Measurements from ENCODE around the gene ZNF423. TPM values are rescaled to one million over a fixed set of nuclear protein-coding genes. Genes with fewer than 3 reads are reported as not detected.
A peak's percentile ranks its signal among the peaks of the same experiment; 100 is the strongest.

ZNF423 gene
- total RNA-seq, 1 donor from 2014 or later: 10.7 TPM

- no peaks in the 10 kb centered on the region for H3K36me3 ChIP-seq
- no peak overlapping the region for H3K27ac ChIP-seq
- no peak overlapping the region for H3K4me3 ChIP-seq
- H3K27me3 ChIP-seq (ENCODE audit: low read depth): no peaks in the 10 kb centered on the region
- H3K4me1 ChIP-seq: no peaks in the 10 kb centered on the region
- intact Hi-C loops (cut with DNase I): no loop called here
- DNase-seq (peak; percentile 21), ATAC-seq (no peak)
- no peak for TF ChIP-seq CTCF (IDR thresholded peaks at IDR 0.05)
- H3K9me3 ChIP-seq: no peaks in the 10 kb centered on the region
Measured at GRCh38 chr16:49505556-49505955, 350.4 kb downstream of the ZNF423 start.

- DNase-seq (no peak), ATAC-seq (no peak)
- Histone ChIP-seq H3K36me3 (no peaks in the 10 kb centered on the region), H3K4me1 (no peaks in the 10 kb centered on the region), H3K27ac (no peak overlapping the region), H3K27me3 (ENCODE audit: low read depth) (no peaks in the 10 kb centered on the region), H3K4me3 (no peak overlapping the region), H3K9me3 (no peaks in the 10 kb centered on the region)
- TF ChIP-seq CTCF (IDR thresholded peaks at IDR 0.05): no peak
- intact Hi-C loops (cut with DNase I): no loop called here
Measured at GRCh38 chr16:49504626-49505025, 351.3 kb downstream of the ZNF423 start.

GRCh38 chr16:49504023-49504364 lies 351.9 kb downstream of the ZNF423 start:
- intact Hi-C loops (cut with DNase I): no loop called here
- no peaks in the 10 kb centered on the region for H3K27me3 ChIP-seq (ENCODE audit: low read depth)
- no peaks in the 10 kb centered on the region for H3K4me1 ChIP-seq
- no peak overlapping the region for H3K27ac ChIP-seq
- H3K36me3 ChIP-seq: no peaks in the 10 kb centered on the region
- no peak for ATAC-seq
- no peak for DNase-seq
- H3K9me3 ChIP-seq: no peaks in the 10 kb centered on the region
- no peak overlapping the region for H3K4me3 ChIP-seq
- TF ChIP-seq CTCF (IDR thresholded peaks at IDR 0.05): no peak

- Histone ChIP-seq H3K27me3 (ENCODE audit: low read depth) (no peaks in the 10 kb centered on the region), H3K9me3 (no peaks in the 10 kb centered on the region), H3K4me3 (no peak overlapping the region), H3K4me1 (no peaks in the 10 kb centered on the region), H3K27ac (no peak overlapping the region), H3K36me3 (no peaks in the 10 kb centered on the region)
- ATAC-seq: peak in 1 of 2 donors; percentile 7
- TF ChIP-seq CTCF (IDR thresholded peaks at IDR 0.05): no peak
- DNase-seq: no peak
- intact Hi-C loops (cut with DNase I): no loop called here
Measured at GRCh38 chr16:49503256-49504022, 352.5 kb downstream of the ZNF423 start.

GRCh38 chr16:49502136-49502881 lies 353.6 kb downstream of the ZNF423 start:
- DNase-seq (no peak), ATAC-seq (no peak)
- intact Hi-C loops (cut with DNase I): no loop called here
- no peak for TF ChIP-seq CTCF (IDR thresholded peaks at IDR 0.05)
- H3K9me3 ChIP-seq: no peaks in the 10 kb centered on the region
- H3K4me3 ChIP-seq: no peak overlapping the region
- no peaks in the 10 kb centered on the region for H3K36me3 ChIP-seq
- H3K27me3 ChIP-seq (ENCODE audit: low read depth): no peaks in the 10 kb centered on the region
- H3K27ac ChIP-seq: no peak overlapping the region
- no peaks in the 10 kb centered on the region for H3K4me1 ChIP-seq
